ENCODE measurements around the gene TOX4.

TOX4 gene

GRCh38 chr14:21520767-21521166, 43.8 kb downstream of the TOX4 start:
- Histone ChIP-seq H3K4me1 (ENCODE audit: insufficient read depth, insufficient read length) (peaks cover 21% of the 10 kb centered on the region), H3K4me3 (ENCODE audit: insufficient read length, low read depth) (no peak overlapping the region), H3K9me3 (ENCODE audit: insufficient read depth, low read length) (no peaks in the 10 kb centered on the region), H3K27me3 (ENCODE audit: insufficient read depth, insufficient read length) (no peaks in the 10 kb centered on the region), H3K36me3 (ENCODE audit: insufficient read depth, insufficient read length, low read length) (peaks cover 48% of the 10 kb centered on the region), H3K9ac (ENCODE audit: insufficient read length, low read depth) (no peak overlapping the region)
- DNase-seq (ENCODE audit: low read depth, low spot score), result no peak
- TF ChIP-seq SUZ12 (IDR thresholded peaks at IDR 0.05; ENCODE audit: extremely low read depth, insufficient read depth, insufficient read length) (no peak), YY1 (IDR thresholded peaks at IDR 0.05; ENCODE audit: insufficient read depth, insufficient read length) (no peak), ZNF274 (IDR thresholded peaks at IDR 0.05; ENCODE audit: low read depth, low read length) (no peak)

GRCh38 chr14:21521501-21521900, 44.5 kb downstream of the TOX4 start:
- H3K4me1 ChIP-seq (ENCODE audit: insufficient read depth, insufficient read length), result peaks cover 21% of the 10 kb centered on the region
- DNase-seq (ENCODE audit: low read depth, low spot score), result no peak
- no peaks in the 10 kb centered on the region for H3K27me3 ChIP-seq (ENCODE audit: insufficient read depth, insufficient read length)
- no peaks in the 10 kb centered on the region for H3K9me3 ChIP-seq (ENCODE audit: insufficient read depth, low read length)
- no peak overlapping the region for H3K4me3 ChIP-seq (ENCODE audit: insufficient read length, low read depth)
- peaks cover 48% of the 10 kb centered on the region for H3K36me3 ChIP-seq (ENCODE audit: insufficient read depth, insufficient read length, low read length)
- H3K9ac ChIP-seq (ENCODE audit: insufficient read length, low read depth), result no peak overlapping the region
- TF ChIP-seq ZNF274 (IDR thresholded peaks at IDR 0.05; ENCODE audit: low read depth, low read length) (no peak), SUZ12 (IDR thresholded peaks at IDR 0.05; ENCODE audit: extremely low read depth, insufficient read depth, insufficient read length) (no peak), YY1 (IDR thresholded peaks at IDR 0.05; ENCODE audit: insufficient read depth, insufficient read length) (no peak)

GRCh38 chr14:21523203-21523602, 46.2 kb downstream of the TOX4 start:
- peaks cover 48% of the 10 kb centered on the region for H3K36me3 ChIP-seq (ENCODE audit: insufficient read depth, insufficient read length, low read length)
- H3K4me1 ChIP-seq (ENCODE audit: insufficient read depth, insufficient read length), result peaks cover 21% of the 10 kb centered on the region
- no peaks in the 10 kb centered on the region for H3K27me3 ChIP-seq (ENCODE audit: insufficient read depth, insufficient read length)
- no peak overlapping the region for H3K9ac ChIP-seq (ENCODE audit: insufficient read length, low read depth)
- TF ChIP-seq SUZ12 (IDR thresholded peaks at IDR 0.05; ENCODE audit: extremely low read depth, insufficient read depth, insufficient read length) (no peak), ZNF274 (IDR thresholded peaks at IDR 0.05; ENCODE audit: low read depth, low read length) (no peak), YY1 (IDR thresholded peaks at IDR 0.05; ENCODE audit: insufficient read depth, insufficient read length) (no peak)
- DNase-seq (ENCODE audit: low read depth, low spot score), result no peak
- H3K9me3 ChIP-seq (ENCODE audit: insufficient read depth, low read length), result no peaks in the 10 kb centered on the region
- no peak overlapping the region for H3K4me3 ChIP-seq (ENCODE audit: insufficient read length, low read depth)

GRCh38 chr14:21524575-21525490, 47.8 kb downstream of the TOX4 start:
- TF ChIP-seq YY1 (IDR thresholded peaks at IDR 0.05; ENCODE audit: insufficient read depth, insufficient read length) (no peak), SUZ12 (IDR thresholded peaks at IDR 0.05; ENCODE audit: extremely low read depth, insufficient read depth, insufficient read length) (no peak), ZNF274 (IDR thresholded peaks at IDR 0.05; ENCODE audit: low read depth, low read length) (no peak)
- DNase-seq (ENCODE audit: low read depth, low spot score), result no peak
- Histone ChIP-seq H3K4me1 (ENCODE audit: insufficient read depth, insufficient read length) (peaks cover 21% of the 10 kb centered on the region), H3K4me3 (ENCODE audit: insufficient read length, low read depth) (peak overlapping the region; percentile 60), H3K27me3 (ENCODE audit: insufficient read depth, insufficient read length) (no peaks in the 10 kb centered on the region), H3K9me3 (ENCODE audit: insufficient read depth, low read length) (no peaks in the 10 kb centered on the region), H3K9ac (ENCODE audit: insufficient read length, low read depth) (peak overlapping the region; percentile 82), H3K36me3 (ENCODE audit: insufficient read depth, insufficient read length, low read length) (peaks cover 48% of the 10 kb centered on the region)

- no peak for TF ChIP-seq YY1 (IDR thresholded peaks at IDR 0.05; ENCODE audit: insufficient read depth, insufficient read length)
- TF ChIP-seq ZNF274 (IDR thresholded peaks at IDR 0.05; ENCODE audit: low read depth, low read length), result no peak
- TF ChIP-seq SUZ12 (IDR thresholded peaks at IDR 0.05; ENCODE audit: extremely low read depth, insufficient read depth, insufficient read length), result no peak
- no peak for DNase-seq (ENCODE audit: low read depth, low spot score)
Observed at GRCh38 chr14:21525571-21525961, 48.6 kb downstream of the TOX4 start.

GRCh38 chr14:21525962-21526671, 49.1 kb downstream of the TOX4 start, which contains the start of gene SALL2:
SALL2 (minus strand) TSS chr14:21526346; CDS start chr14:21526127, 219 bp downstream.
- H3K36me3 ChIP-seq (ENCODE audit: insufficient read depth, insufficient read length, low read length), result peaks cover 37% of the 10 kb centered on the region

More at GRCh38 chr14:21525571-21525961, 48.6 kb downstream of the TOX4 start:
- H3K4me1 ChIP-seq (ENCODE audit: insufficient read depth, insufficient read length), result peaks cover 21% of the 10 kb centered on the region
- peaks cover 41% of the 10 kb centered on the region for H3K36me3 ChIP-seq (ENCODE audit: insufficient read depth, insufficient read length, low read length)
- peak overlapping the region; percentile 60 for H3K4me3 ChIP-seq (ENCODE audit: insufficient read length, low read depth)
- H3K27me3 ChIP-seq (ENCODE audit: insufficient read depth, insufficient read length), result no peaks in the 10 kb centered on the region
- H3K9ac ChIP-seq (ENCODE audit: insufficient read length, low read depth), result peak overlapping the region; percentile 82
- H3K9me3 ChIP-seq (ENCODE audit: insufficient read depth, low read length), result no peaks in the 10 kb centered on the region

More at GRCh38 chr14:21525962-21526671, 49.1 kb downstream of the TOX4 start, which contains the start of gene SALL2:
- H3K9ac ChIP-seq (ENCODE audit: insufficient read length, low read depth), result peak within 1 kb of the TSS; percentile 82
- H3K4me3 ChIP-seq (ENCODE audit: insufficient read length, low read depth), result peak within 1 kb of the TSS; percentile 60
- H3K27me3 ChIP-seq (ENCODE audit: insufficient read depth, insufficient read length), result no peaks in the 10 kb centered on the region
- no peaks in the 10 kb centered on the region for H3K9me3 ChIP-seq (ENCODE audit: insufficient read depth, low read length)
- DNase-seq (ENCODE audit: low read depth, low spot score), result peak; percentile 90
- peaks cover 21% of the 10 kb centered on the region for H3K4me1 ChIP-seq (ENCODE audit: insufficient read depth, insufficient read length)
- TF ChIP-seq ZNF274 (IDR thresholded peaks at IDR 0.05; ENCODE audit: low read depth, low read length), result no peak
- TF ChIP-seq SUZ12 (IDR thresholded peaks at IDR 0.05; ENCODE audit: extremely low read depth, insufficient read depth, insufficient read length), result no peak
- no peak for TF ChIP-seq YY1 (IDR thresholded peaks at IDR 0.05; ENCODE audit: insufficient read depth, insufficient read length)
